Testis (tissue), 2 donors: ENCODE results near the gene SEC11A.

Experiments used
- CTCF ChIP-seq, 3 experiments: fragments of 450-650 bp in 2 of 3; fragments of 200-600 bp in 1 of 3; sonication (generic) in 1 of 3; IDR thresholded peaks; one replicate each; pipeline ENCODE4 v1.5.1; 2016 to 2019; ENCODE audit warnings: antibody characterized with exemption in 3 of 3, mild to moderate bottlenecking in 2 of 3, moderate library complexity in 1 of 3
- POLR2A ChIP-seq: fragments of 450-650 bp; IDR thresholded peaks from one replicate; pipeline ENCODE4 v1.6.1; 2017; ENCODE audit warnings: antibody characterized with exemption, mild to moderate bottlenecking, moderate library complexity

- no peak for TF ChIP-seq CTCF (IDR thresholded peaks at IDR 0.05)
- no peak for TF ChIP-seq POLR2A
These were observed 48.6 kb upstream of the SEC11A start for GRCh38 chr15:84764585-84764984.
